HCT116 (cell line): ENCODE measurements around the gene SLC16A4. TPM values are rescaled to one million over a fixed set of nuclear protein-coding genes. Genes with fewer than 3 reads are reported as not detected.
"Not testable (repeated sequence)": the region's sequence is repeated elsewhere in the genome, so short reads cannot be mapped to it uniquely, and the experiment has no call there.

ENCODE experiments used
- ATAC-seq: fragments of 200-7000 bp; cut with Tn5 transposase; 2 replicates; pipeline ENCODE4 v1.9.1; 2020; ENCODE audit warnings: mild to moderate bottlenecking, moderate library complexity
- BruUV-seq: library from RNA; stranded (reverse); fragments of 400-500 nt; replicated peaks from 2 replicates; lab custom pipeline; 2021; lab: Mats Ljungman, UMichigan
- CTCF ChIA-PET: fragments of 300-600 bp; sonication (Branson Sonifier 250); formaldehyde crosslinking; loops from one replicate; lab custom pipeline; 2021; ENCODE audit warnings: antibody characterized with exemption; lab: Charles Lee
- POLR2A ChIA-PET: fragments of 300-600, 350-600 bp; sonication (Branson Sonifier 250); formaldehyde crosslinking; loops from one replicate; lab custom pipeline; 2021; ENCODE audit warnings: antibody characterized with exemption; lab: Charles Lee
- RAD21 ChIA-PET, 2 experiments: fragments of 300-600 bp; sonication (Branson Sonifier 250); formaldehyde crosslinking; loops; one replicate each; lab custom pipeline; 2023; ENCODE audit warnings: low total read pairs in 2 of 2; ENCODE audit not compliant: uncharacterized antibody in 2 of 2, unreplicated experiment in 2 of 2, low non-redundant PET in 1 of 2; lab: Charles Lee
- DNase-seq: peaks from one replicate; pipeline ENCODE4 v3.0.0-alpha.2; 2010; ENCODE audit warnings: low read depth, low spot score
- H2AFZ ChIP-seq: fragments of 200-600 bp; shearing (Covaris generic), sonication (generic); 2 replicates; pipeline ENCODE4 v1.6.1; 2017; ENCODE audit warnings: low read depth, mixed run types, mixed read lengths, antibody characterized with exemption, low read length; ENCODE audit not compliant: poor library complexity, severe bottlenecking
- H3K27ac ChIP-seq: 2 replicates; pipeline ENCODE4 v1.5.1; 2012; ENCODE audit warnings: low read depth, low read length
- H3K27me3 ChIP-seq: fragments of 200-600 bp; sonication (generic); 2 replicates; pipeline ENCODE4 v1.6.1; 2016; ENCODE audit warnings: mixed run types, low read length, mixed read lengths; ENCODE audit not compliant: insufficient read depth
- H3K36me3 ChIP-seq, 2 experiments: fragments of 200-500 bp in 1 of 2; fragments of 200-600 bp in 1 of 2; sonication (Bioruptor generic) in 1 of 2; sonication (generic) in 1 of 2; 2 replicates each; pipeline versions ENCODE4 v1.5.1 to v1.6.1; 2014 to 2016; ENCODE audit warnings: low read length in 2 of 2, inconsistent platforms in 1 of 2, mixed read lengths in 1 of 2, mixed run types in 1 of 2; ENCODE audit not compliant: insufficient read depth in 2 of 2, control insufficient read depth in 1 of 2
- H3K4me1 ChIP-seq, 2 experiments: fragments of 200-600 bp in 1 of 2; sonication (generic) in 1 of 2; 2 replicates each; pipeline versions ENCODE4 v1.5.1 to v1.6.1; 2012 to 2017; ENCODE audit warnings: low read length in 2 of 2, inconsistent platforms in 1 of 2, mild to moderate bottlenecking in 1 of 2, mixed read lengths in 1 of 2, mixed run types in 1 of 2, moderate library complexity in 1 of 2; ENCODE audit not compliant: insufficient read depth in 2 of 2, control insufficient read depth in 1 of 2
- H3K4me2 ChIP-seq: fragments of 200-600 bp; sonication (generic); 2 replicates; pipeline ENCODE4 v1.6.1; 2017; ENCODE audit warnings: mixed run types, low read length, mixed read lengths
- H3K4me3 ChIP-seq, 2 experiments: fragments of 200-600 bp in 1 of 2; sonication (generic) in 1 of 2; replicated peaks in 1 of 2; 2 replicates each; pipeline ENCODE4 v1.5.1; 2011 to 2016; ENCODE audit warnings: low read length in 2 of 2, control low read depth in 1 of 2, low read depth in 1 of 2, mild to moderate bottlenecking in 1 of 2, mixed read lengths in 1 of 2, mixed run types in 1 of 2
- H3K79me2 ChIP-seq: fragments of 200-600 bp; sonication (generic); 2 replicates; pipeline ENCODE4 v1.6.1; 2017; ENCODE audit warnings: mild to moderate bottlenecking, mixed run types, low read length, moderate library complexity, mixed read lengths; ENCODE audit not compliant: insufficient read depth
- H3K9ac ChIP-seq: fragments of 200-600 bp; sonication (generic); 2 replicates; pipeline ENCODE4 v1.6.1; 2016; ENCODE audit warnings: low read length, mixed read lengths
- H3K9me2 ChIP-seq: fragments of 200-600 bp; sonication (generic), shearing (Covaris generic); 2 replicates; pipeline ENCODE4 v1.6.1; 2017; ENCODE audit warnings: mixed run types, mild to moderate bottlenecking, moderate library complexity; ENCODE audit not compliant: insufficient read depth
- H3K9me3 ChIP-seq, 2 experiments: fragments of 200-500 bp in 1 of 2; fragments of 200-600 bp in 1 of 2; sonication (Bioruptor generic) in 1 of 2; sonication (generic) in 1 of 2; 2 replicates each; pipeline ENCODE4 v1.6.1; 2014 to 2017; ENCODE audit warnings: low read length in 2 of 2, mixed read lengths in 2 of 2, inconsistent platforms in 1 of 2, low read depth in 1 of 2, mild to moderate bottlenecking in 1 of 2, mixed run types in 1 of 2, moderate library complexity in 1 of 2; ENCODE audit not compliant: control insufficient read depth in 1 of 2, insufficient read depth in 1 of 2
- H4K20me1 ChIP-seq: fragments of 200-600 bp; sonication (generic), shearing (Covaris generic); 2 replicates; pipeline ENCODE4 v1.6.1; 2017; ENCODE audit warnings: mixed run types, mild to moderate bottlenecking, moderate library complexity; ENCODE audit not compliant: insufficient read depth
- EZH2phosphoT487 ChIP-seq: fragments of 200-600 bp; IDR thresholded peaks from 2 replicates; pipeline ENCODE4 v1.6.1; 2018; ENCODE audit warnings: antibody characterized with exemption, borderline replicate concordance
- RAD21 ChIP-seq: IDR thresholded peaks from 2 replicates; pipeline ENCODE4 v1.6.1; 2012; ENCODE audit warnings: low read depth, mild to moderate bottlenecking
- SP1 ChIP-seq: IDR thresholded peaks from 2 replicates; pipeline ENCODE4 v1.6.1; 2012; ENCODE audit warnings: low read depth
- YY1 ChIP-seq: IDR thresholded peaks from 2 replicates; pipeline ENCODE4 v1.6.1; 2011; ENCODE audit warnings: low read length, low read depth, moderate library complexity, mild to moderate bottlenecking; ENCODE audit not compliant: insufficient replicate concordance; ENCODE audit errors: extremely low read depth
- ZFX ChIP-seq: fragments of 450-650 bp; IDR thresholded peaks from 2 replicates; pipeline ENCODE4 v1.6.1; 2017
- intact Hi-C: fragments of 100-400 bp; cut with micrococcal nuclease; formaldehyde crosslinking; loops from 2 replicates; pipeline ENCODE4 v1.10.0; 2022
- total RNA-seq: library from RNA; stranded (reverse); gene quantifications from one replicate; pipeline ENCODE4 v1.2.1, GENCODE V29; 2021; ENCODE audit not compliant: unreplicated experiment
- TF ChIP-seq, protein P1 (sequence below), 3 experiments: fragments of 200-600 bp in 1 of 3; sonication (generic) in 1 of 3; IDR thresholded peaks in 2 of 3; conservative IDR thresholded peaks in 1 of 3; 2 replicates each; pipeline ENCODE4 v1.5.1; 2012 to 2017; ENCODE audit warnings: low read depth in 2 of 3, low read length in 2 of 3, antibody characterized with exemption in 1 of 3, borderline replicate concordance in 1 of 3, control low read depth in 1 of 3, mild to moderate bottlenecking in 1 of 3, mixed read lengths in 1 of 3, mixed run types in 1 of 3, moderate library complexity in 1 of 3; ENCODE audit not compliant: insufficient read depth in 1 of 3

Gene SLC16A4
- total RNA-seq, 1 experiment from 2014 or later, result 0.20 TPM

DNA sequence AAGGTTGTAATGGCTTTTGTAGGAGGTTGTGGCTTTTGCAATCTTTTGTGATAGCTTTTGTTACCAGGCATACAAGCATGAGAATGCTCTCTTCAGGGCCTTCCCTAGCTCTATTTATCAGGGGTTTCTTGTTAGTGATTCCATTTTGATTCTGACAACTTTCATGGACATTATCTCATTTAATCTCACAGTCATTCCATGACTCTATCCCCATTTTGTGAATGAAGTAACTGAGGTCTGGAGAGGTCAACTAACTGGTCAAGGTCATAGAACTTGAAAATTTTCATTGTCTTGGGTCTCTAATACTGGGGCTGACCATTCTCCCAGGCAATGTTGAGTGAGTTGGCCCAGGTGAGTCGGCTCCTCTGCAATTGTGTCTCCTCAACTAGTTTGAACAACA lies 27.9 kb upstream of the SLC16A4 start (continued):
- no peak for TF ChIP-seq YY1
- TF ChIP-seq ZFX, result no peak
- no peak for TF ChIP-seq EZH2phosphoT487

DNA sequence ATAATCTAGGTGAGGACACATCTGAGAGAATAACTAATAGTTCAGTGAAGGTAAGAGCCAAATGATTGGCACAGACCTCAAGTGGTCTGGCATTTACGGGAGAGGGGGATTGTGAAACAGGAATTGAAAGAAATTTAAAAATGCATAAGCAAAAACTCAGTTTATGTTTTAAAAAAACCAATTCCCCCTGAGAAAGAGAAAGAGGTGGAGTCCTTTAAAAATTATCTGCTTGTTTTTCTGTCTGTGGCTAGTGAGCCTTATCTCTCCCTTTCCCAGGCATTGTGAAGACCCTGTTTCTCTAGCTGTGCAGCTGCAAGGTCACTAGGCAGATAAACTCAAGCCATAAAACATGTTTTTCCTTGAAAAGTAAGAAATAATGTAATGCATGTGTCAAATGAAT lies 22.2 kb upstream of the SLC16A4 start:
- intact Hi-C loops, result loop anchor here (2.0 to 5.0 kb wide), 2 partner anchors 20 to 204 kb away; no protein-coding TSS in a partner anchor
- H3K27me3 ChIP-seq, H3K27ac ChIP-seq, H2AFZ ChIP-seq, ATAC-seq, DNase-seq, H3K4me1 ChIP-seq, H3K9me3 ChIP-seq, H3K4me2 ChIP-seq, H3K79me2 ChIP-seq, H4K20me1 ChIP-seq, BruUV-seq, H3K9me2 ChIP-seq, H3K4me3 ChIP-seq, H3K36me3 ChIP-seq, H3K9ac ChIP-seq: not testable (repeated sequence)
- ChIA-PET RAD21 (interaction anchor here (0.6 to 2.6 kb wide), 8 partner anchors 21 to 83 kb away, joined by 3 to 23 read pairs (median 4); no protein-coding TSS in a partner anchor), CTCF (interaction anchor here (0.6 to 3.1 kb wide), 7 partner anchors 21 to 206 kb away, joined by 3 to 56 read pairs (median 4); no protein-coding TSS in a partner anchor), POLR2A (interaction anchor here (1.4 kb wide), 1 partner anchor 83 kb away, joined by 5 read pairs; no protein-coding TSS in a partner anchor)

DNA sequence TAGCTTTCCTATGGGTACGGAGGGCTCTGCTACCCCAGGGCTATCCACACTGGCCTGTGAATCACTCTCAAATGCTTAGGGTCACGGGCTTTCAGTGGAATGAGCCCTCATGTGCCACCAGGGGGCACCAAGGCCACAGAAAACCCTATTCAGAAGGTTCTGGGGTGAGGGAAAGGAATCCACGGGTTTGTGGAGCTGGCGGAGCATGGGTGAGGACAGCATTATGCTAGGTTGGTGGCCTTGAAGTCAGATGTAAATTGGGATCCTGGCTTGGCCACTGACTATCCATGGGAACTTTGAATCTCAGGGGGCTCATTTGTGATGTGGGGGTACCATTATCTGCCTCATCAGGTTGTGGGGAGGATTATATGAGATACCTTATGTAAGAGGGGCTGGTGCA lies 21.8 kb upstream of the SLC16A4 start:
- ChIA-PET RAD21 (interaction anchor here (0.6 to 2.6 kb wide), 8 partner anchors 21 to 84 kb away, joined by 3 to 23 read pairs (median 4); no protein-coding TSS in a partner anchor), POLR2A (interaction anchor here (1.4 kb wide), 1 partner anchor 83 kb away, joined by 5 read pairs; no protein-coding TSS in a partner anchor), CTCF (interaction anchor here (0.6 to 3.1 kb wide), 7 partner anchors 21 to 205 kb away, joined by 3 to 56 read pairs (median 4); no protein-coding TSS in a partner anchor)
- Histone ChIP-seq H2AFZ (no peak overlapping the region), H3K9ac (no peak overlapping the region), H4K20me1 (no peaks in the 10 kb centered on the region), H3K36me3 (no peaks in the 10 kb centered on the region), H3K4me3 (no peak overlapping the region), H3K79me2 (peaks cover 8% of the 10 kb centered on the region), H3K4me2 (no peak overlapping the region), H3K4me1 (peaks cover 4 to 8% of the 10 kb centered on the region in 2 experiments; a peak in 3 of 4 replicates), H3K9me2 (no peaks in the 10 kb centered on the region), H3K27ac (no peak overlapping the region), H3K9me3 (no peaks in the 10 kb centered on the region), H3K27me3 (no peaks in the 10 kb centered on the region)
- no peak for TF ChIP-seq SP1
- TF ChIP-seq, protein P1, sequence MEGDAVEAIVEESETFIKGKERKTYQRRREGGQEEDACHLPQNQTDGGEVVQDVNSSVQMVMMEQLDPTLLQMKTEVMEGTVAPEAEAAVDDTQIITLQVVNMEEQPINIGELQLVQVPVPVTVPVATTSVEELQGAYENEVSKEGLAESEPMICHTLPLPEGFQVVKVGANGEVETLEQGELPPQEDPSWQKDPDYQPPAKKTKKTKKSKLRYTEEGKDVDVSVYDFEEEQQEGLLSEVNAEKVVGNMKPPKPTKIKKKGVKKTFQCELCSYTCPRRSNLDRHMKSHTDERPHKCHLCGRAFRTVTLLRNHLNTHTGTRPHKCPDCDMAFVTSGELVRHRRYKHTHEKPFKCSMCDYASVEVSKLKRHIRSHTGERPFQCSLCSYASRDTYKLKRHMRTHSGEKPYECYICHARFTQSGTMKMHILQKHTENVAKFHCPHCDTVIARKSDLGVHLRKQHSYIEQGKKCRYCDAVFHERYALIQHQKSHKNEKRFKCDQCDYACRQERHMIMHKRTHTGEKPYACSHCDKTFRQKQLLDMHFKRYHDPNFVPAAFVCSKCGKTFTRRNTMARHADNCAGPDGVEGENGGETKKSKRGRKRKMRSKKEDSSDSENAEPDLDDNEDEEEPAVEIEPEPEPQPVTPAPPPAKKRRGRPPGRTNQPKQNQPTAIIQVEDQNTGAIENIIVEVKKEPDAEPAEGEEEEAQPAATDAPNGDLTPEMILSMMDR (IDR thresholded peaks at IDR 0.05 in 2 of 3, conservative IDR thresholded peaks at IDR 0.05 in 1 of 3; ENCODE audit: borderline replicate concordance in 1 of 3, insufficient read depth in 1 of 3, low read depth in 2 of 3, low read length in 2 of 3), result peak; percentile 83 to 85 (median 84)
- TF ChIP-seq RAD21, result peak; percentile 94
- BruUV-seq, result no TSS peak
- intact Hi-C loops, result loop anchor here (1.0 to 5.0 kb wide), 4 partner anchors 20 to 205 kb away; no protein-coding TSS in a partner anchor
- peak; percentile 78 for ATAC-seq
- peak; percentile 54 for DNase-seq
